ENCODE results near the gene KCNIP1.

DNA sequence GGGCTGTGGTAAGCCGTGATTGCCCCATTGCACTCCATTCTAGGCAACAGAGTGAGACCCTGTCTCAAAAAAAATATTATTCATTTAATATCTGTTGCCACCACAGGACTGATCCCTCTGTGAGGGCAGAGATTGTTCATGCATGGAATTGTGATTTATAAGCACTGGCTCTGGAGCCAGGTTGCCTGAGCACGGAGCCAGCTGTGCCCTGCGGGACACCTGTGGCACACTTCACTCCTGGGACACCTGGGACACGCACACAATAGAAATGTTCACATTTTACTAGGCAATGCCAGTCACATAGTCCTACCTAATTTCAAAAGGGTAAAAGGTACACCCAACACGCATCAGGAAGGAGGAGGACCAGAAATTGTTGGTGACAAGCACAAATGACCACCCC is 196.7 kb downstream of the KCNIP1 start:
- TF ChIP-seq NFXL1 (CRISPR knock-in tag; IDR thresholded peaks at IDR 0.05) = no peak
- TF ChIP-seq NR3C1 (CRISPR knock-in tag; IDR thresholded peaks at IDR 0.05) = no peak
- no peak for TF ChIP-seq STAG1 (CRISPR knock-in tag; IDR thresholded peaks at IDR 0.05; ENCODE audit: borderline replicate concordance)
- no peak for TF ChIP-seq PHF8 (IDR thresholded peaks at IDR 0.05; ENCODE audit: borderline replicate concordance, low read length)
- TF ChIP-seq ETV6 (IDR thresholded peaks at IDR 0.05; ENCODE audit: borderline replicate concordance in 1 of 2, low read depth in 2 of 2, low read length in 1 of 2) = no peak
- TF ChIP-seq ETV6 (CRISPR knock-in tag; IDR thresholded peaks at IDR 0.05; ENCODE audit: borderline replicate concordance) = no peak
- TF ChIP-seq POLR2A (conservative IDR thresholded peaks at IDR 0.05) = no peak
- TF ChIP-seq ATF7 (IDR thresholded peaks at IDR 0.05) = no peak
- TF ChIP-seq KLF13 (tag; IDR thresholded peaks at IDR 0.05; ENCODE audit: borderline replicate concordance, low read depth) = no peak
- no peak for TF ChIP-seq CREB1 (IDR thresholded peaks at IDR 0.05)
- no peak for TF ChIP-seq CREB1 (CRISPR knock-in tag; IDR thresholded peaks at IDR 0.05)
- TF ChIP-seq, protein P1, sequence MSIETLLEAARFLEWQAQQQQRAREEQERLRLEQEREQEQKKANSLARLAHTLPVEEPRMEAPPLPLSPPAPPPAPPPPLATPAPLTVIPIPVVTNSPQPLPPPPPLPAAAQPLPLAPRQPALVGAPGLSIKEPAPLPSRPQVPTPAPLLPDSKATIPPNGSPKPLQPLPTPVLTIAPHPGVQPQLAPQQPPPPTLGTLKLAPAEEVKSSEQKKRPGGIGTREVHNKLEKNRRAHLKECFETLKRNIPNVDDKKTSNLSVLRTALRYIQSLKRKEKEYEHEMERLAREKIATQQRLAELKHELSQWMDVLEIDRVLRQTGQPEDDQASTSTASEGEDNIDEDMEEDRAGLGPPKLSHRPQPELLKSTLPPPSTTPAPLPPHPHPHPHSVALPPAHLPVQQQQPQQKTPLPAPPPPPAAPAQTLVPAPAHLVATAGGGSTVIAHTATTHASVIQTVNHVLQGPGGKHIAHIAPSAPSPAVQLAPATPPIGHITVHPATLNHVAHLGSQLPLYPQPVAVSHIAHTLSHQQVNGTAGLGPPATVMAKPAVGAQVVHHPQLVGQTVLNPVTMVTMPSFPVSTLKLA (conservative IDR thresholded peaks at IDR 0.05) = no peak
- no peak for TF ChIP-seq BACH1 (tag; IDR thresholded peaks at IDR 0.05)
- TF ChIP-seq, protein P2, sequence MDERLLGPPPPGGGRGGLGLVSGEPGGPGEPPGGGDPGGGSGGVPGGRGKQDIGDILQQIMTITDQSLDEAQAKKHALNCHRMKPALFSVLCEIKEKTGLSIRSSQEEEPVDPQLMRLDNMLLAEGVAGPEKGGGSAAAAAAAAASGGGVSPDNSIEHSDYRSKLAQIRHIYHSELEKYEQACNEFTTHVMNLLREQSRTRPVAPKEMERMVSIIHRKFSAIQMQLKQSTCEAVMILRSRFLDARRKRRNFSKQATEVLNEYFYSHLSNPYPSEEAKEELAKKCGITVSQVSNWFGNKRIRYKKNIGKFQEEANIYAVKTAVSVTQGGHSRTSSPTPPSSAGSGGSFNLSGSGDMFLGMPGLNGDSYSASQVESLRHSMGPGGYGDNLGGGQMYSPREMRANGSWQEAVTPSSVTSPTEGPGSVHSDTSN (CRISPR knock-in tag; IDR thresholded peaks at IDR 0.05; ENCODE audit: low read depth) = no peak
- TF ChIP-seq, protein P2 (tag; conservative IDR thresholded peaks at IDR 0.05; ENCODE audit: low read depth) = no peak
